ENCODE data around the gene ZNF516.

The ZNF516 gene

GRCh38 chr18:76435316-76435989, 59.6 kb downstream of the ZNF516 start:
- DNase-seq, result no peak

GRCh38 chr18:76434452-76434851, 60.6 kb downstream of the ZNF516 start:
- DNase-seq, result no peak

DNA sequence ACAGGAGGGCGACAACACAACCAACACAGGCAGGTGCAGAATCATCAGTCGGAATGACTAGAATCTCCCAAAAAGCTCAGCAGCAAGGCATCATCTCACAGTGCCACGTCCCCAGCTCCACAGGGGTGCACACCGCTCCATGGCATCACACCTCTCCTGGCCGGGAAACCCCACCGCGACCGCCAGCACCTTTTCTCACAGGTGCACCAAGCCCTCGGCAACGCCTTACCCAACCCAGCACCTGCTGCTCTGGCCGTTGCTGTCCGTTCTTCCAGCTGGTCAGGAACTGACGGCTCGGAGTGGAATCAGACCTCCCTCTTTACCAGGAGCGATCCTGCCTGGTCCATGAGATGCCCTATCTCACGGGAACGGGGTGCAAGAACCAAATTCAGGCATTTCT, 61.3 kb downstream of the ZNF516 start:
- no peak for DNase-seq

DNA sequence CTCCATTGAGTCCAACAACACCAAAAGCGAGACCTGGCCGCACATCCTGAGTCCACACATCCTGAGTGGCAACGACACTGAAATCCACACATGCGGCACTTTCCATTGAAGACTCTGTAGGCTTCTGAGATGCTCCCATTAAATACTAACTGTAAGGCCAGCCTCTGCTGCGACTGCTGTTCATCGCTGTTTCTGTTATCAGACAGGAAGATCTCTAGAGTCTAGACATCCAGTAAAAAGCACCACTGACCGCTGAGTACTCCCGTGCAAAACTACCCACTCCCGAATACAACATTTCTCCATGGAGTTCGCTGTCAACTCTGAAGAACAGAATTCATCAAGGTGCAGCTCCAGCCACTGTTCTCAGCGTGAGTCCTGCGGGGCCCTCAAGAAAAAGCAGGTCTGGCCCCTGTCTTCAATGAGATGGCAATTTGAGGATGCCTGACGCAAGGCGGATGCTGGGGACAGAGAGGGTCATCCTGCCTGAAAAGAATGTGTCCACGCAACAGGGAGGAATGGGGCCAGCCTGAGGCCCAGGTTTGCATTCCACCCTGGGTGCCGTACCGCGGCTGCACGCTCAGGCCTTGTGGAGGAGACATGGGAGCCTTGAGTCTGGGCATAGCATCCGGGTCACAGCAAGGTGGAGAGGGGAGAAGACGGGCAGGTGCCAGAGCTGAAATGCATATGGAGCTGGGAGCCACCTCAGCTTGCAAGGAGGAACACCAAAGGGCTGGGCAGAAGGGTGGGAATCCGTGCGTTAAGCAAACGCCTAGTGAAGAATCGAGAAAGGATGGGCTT, 61.9 kb downstream of the ZNF516 start:
- no peak for DNase-seq

- DNase-seq, result no peak
Measured at GRCh38 chr18:76432274-76432755, 62.7 kb downstream of the ZNF516 start.

- DNase-seq, result no peak
Measured at GRCh38 chr18:76431437-76432273, 63.4 kb downstream of the ZNF516 start.

GRCh38 chr18:76430636-76431035, 64.4 kb downstream of the ZNF516 start:
- no peak for DNase-seq

GRCh38 chr18:76429262-76430126, 65.5 kb downstream of the ZNF516 start:
- no peak for DNase-seq

- no peak for DNase-seq
Measured at GRCh38 chr18:76428396-76429261, 66.4 kb downstream of the ZNF516 start.

DNA sequence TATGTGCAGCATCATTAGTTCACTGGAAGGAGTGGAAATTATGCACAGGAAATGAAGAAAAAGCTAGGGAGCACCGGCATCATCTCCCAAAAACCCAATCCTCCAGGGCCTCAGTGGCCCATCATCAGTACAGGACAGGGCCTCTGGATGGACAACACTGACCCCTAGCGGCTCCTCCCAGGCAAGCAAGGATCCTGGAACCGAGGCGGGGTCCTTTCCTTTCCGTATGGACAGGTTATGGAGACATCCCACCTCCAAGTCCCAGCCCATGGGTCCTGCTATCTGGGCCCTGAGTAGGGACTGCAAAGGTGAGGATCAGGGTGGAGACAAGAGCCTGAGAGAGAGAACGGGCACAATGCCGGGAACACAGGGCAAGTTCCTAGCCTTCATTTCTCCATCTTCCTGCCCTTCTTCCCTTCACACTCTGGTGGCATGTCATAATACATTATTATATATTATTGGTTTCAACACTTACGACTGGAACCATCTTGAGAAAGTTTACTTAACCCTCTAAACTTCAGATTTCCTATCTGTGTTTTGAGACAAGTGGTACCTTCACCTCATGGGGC, 68.2 kb downstream of the ZNF516 start:
- DNase-seq, result no peak

- DNase-seq, result no peak
Measured at GRCh38 chr18:76425146-76426131, 69.6 kb downstream of the ZNF516 start.

DNA sequence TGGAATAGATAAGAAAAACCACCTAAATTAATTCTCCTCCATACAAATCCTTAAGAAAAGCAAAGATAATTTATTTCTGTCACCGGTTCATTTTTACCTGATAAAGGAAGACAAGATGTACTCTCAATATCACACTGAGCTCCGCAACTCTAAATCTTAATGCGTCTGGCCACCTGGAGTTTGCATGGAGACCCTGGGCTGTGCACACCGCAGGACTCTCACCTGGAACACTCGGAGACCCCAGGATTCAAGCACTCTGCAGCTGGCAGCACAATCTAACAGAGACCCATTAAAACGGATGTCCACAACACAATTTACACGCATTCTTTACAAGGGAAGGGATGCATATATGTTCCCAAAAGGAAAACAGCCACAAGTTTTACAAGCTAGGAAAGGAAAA, 72.2 kb downstream of the ZNF516 start:
- DNase-seq, result no peak

GRCh38 chr18:76422121-76422520, 72.9 kb downstream of the ZNF516 start:
- DNase-seq, result no peak

- no peak for DNase-seq
Measured at GRCh38 chr18:76421685-76422078, 73.4 kb downstream of the ZNF516 start.

GRCh38 chr18:76420898-76421684, 74.0 kb downstream of the ZNF516 start:
- no peak for DNase-seq

- no peak for DNase-seq
Measured at GRCh38 chr18:76419811-76420210, 75.2 kb downstream of the ZNF516 start.

GRCh38 chr18:76416911-76417310, 78.1 kb downstream of the ZNF516 start:
- no peak for DNase-seq

DNA sequence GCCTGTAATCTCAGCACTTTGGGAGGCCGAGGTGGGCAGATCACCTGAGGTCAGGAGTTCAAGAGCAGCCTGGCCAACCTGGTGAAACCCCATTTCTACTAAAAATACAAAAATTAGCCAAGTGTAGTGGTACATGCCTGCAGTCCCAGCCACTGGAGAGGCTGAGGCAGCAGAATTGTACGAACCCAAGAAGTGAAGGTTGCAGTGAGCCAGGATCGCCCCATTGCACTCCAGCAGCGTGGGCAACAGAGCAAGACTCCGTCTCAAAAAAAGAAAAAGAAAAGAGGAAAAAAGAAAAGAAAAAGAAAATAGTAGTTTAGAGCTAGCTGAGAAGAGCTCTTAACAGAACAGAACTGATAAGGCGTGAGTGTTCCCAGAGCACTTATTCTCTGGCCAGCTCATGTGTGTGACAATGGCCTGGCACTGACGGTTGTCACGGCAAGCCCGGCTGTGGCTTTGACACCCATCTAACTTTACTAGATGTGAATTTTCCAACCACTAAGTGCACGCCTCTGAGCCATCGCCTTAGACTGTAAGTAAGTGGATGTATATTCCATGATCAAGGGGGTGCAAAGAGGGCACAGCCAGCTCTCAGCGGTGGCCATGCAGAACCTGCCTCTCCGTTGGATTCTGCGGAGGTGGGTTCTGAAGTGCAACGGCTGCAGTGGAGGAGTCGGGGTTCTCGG, 80.0 kb downstream of the ZNF516 start:
- DNase-seq, result no peak
